Brain microvascular endothelial cell (primary cell): ENCODE data around the gene GLUL.
"Not testable (repeated sequence)": the region's sequence is repeated elsewhere in the genome, so short reads cannot be mapped to it uniquely, and the experiment has no call there.

Experiments used
- DNase-seq: peaks from one replicate; pipeline ENCODE4 v3.0.0-alpha.2; 2020
- H3K27ac ChIP-seq: fragments of 250-450 bp; sonication (Bioruptor Pico); 2 replicates; pipeline ENCODE4 v1.5.1; 2020; ENCODE audit warnings: mild to moderate bottlenecking, moderate library complexity
- H3K27me3 ChIP-seq: fragments of 250-450 bp; sonication (Bioruptor Pico); replicated peaks from 2 replicates; pipeline ENCODE4 v1.5.1; 2020; ENCODE audit warnings: mild to moderate bottlenecking
- H3K36me3 ChIP-seq: fragments of 250-450 bp; sonication (Bioruptor Pico); replicated peaks from 2 replicates; pipeline ENCODE4 v1.5.1; 2020; ENCODE audit warnings: mild to moderate bottlenecking
- H3K4me3 ChIP-seq: 2 replicates; pipeline ENCODE4 v1.5.1; 2011; ENCODE audit warnings: low read depth, mild to moderate bottlenecking, control low read depth, low read length, moderate library complexity
- CTCF ChIP-seq: IDR thresholded peaks from 2 replicates; pipeline ENCODE4 v1.5.1; 2011; ENCODE audit warnings: low read depth, mild to moderate bottlenecking, moderate library complexity, low read length, control low read depth, inconsistent platforms; ENCODE audit errors: missing control alignments
- in situ Hi-C: cut with HindIII; loops from 2 replicates; pipeline ENCODE4 v1.10.0; 2017; ENCODE audit warnings: low sequenced_read_pairs, low pct_ligation_motif_present

GLUL gene

GRCh38 chr1:182380199-182380598, 11.4 kb downstream of the GLUL start:
- in situ Hi-C loops, result no loop called here

GRCh38 chr1:182379781-182380180, 11.8 kb downstream of the GLUL start:
- in situ Hi-C loops, H3K27me3 ChIP-seq, H3K27ac ChIP-seq, H3K4me3 ChIP-seq, DNase-seq: not testable (repeated sequence)
- H3K36me3 ChIP-seq, result peaks cover 28% of the 10 kb centered on the region

More at GRCh38 chr1:182380199-182380598, 11.4 kb downstream of the GLUL start:
- Histone ChIP-seq H3K4me3 (no peak overlapping the region), H3K27me3 (no peaks in the 10 kb centered on the region), H3K36me3 (peaks cover 30% of the 10 kb centered on the region), H3K27ac (no peak overlapping the region)
- no peak for TF ChIP-seq CTCF
- DNase-seq, result no peak

- in situ Hi-C loops, result no loop called here
- no peak for DNase-seq
- H3K27me3 ChIP-seq, result no peaks in the 10 kb centered on the region
- no peak overlapping the region for H3K27ac ChIP-seq
- no peak for TF ChIP-seq CTCF
- H3K36me3 ChIP-seq, result peaks cover 1% of the 10 kb centered on the region
- no peak overlapping the region for H3K4me3 ChIP-seq
Observed at GRCh38 chr1:182376936-182377574, 14.5 kb downstream of the GLUL start.

- no peak for DNase-seq
- Histone ChIP-seq H3K4me3 (no peak overlapping the region), H3K27me3 (no peaks in the 10 kb centered on the region), H3K36me3 (no peaks in the 10 kb centered on the region), H3K27ac (no peak overlapping the region)
- no peak for TF ChIP-seq CTCF
- in situ Hi-C loops, result no loop called here
Observed at GRCh38 chr1:182374101-182374834, 17.3 kb downstream of the GLUL start.

- DNase-seq, result no peak
- no peaks in the 10 kb centered on the region for H3K27me3 ChIP-seq
- no peak for TF ChIP-seq CTCF
- no peak overlapping the region for H3K27ac ChIP-seq
- in situ Hi-C loops, result no loop called here
- H3K4me3 ChIP-seq, result no peak overlapping the region
- H3K36me3 ChIP-seq, result no peaks in the 10 kb centered on the region
Observed at GRCh38 chr1:182370532-182370931, 21.1 kb downstream of the GLUL start.

- TF ChIP-seq CTCF, result no peak
- in situ Hi-C loops, result no loop called here
- H3K36me3 ChIP-seq, result no peaks in the 10 kb centered on the region
- no peak for DNase-seq
- H3K27me3 ChIP-seq, result no peaks in the 10 kb centered on the region
- H3K4me3 ChIP-seq, result no peak overlapping the region
- no peak overlapping the region for H3K27ac ChIP-seq
Observed at GRCh38 chr1:182368903-182369302, 22.7 kb downstream of the GLUL start.
